ENCODE data around the gene TACR1.
A peak's percentile ranks its signal among the peaks of the same experiment; 100 is the strongest.

TACR1 gene

DNA sequence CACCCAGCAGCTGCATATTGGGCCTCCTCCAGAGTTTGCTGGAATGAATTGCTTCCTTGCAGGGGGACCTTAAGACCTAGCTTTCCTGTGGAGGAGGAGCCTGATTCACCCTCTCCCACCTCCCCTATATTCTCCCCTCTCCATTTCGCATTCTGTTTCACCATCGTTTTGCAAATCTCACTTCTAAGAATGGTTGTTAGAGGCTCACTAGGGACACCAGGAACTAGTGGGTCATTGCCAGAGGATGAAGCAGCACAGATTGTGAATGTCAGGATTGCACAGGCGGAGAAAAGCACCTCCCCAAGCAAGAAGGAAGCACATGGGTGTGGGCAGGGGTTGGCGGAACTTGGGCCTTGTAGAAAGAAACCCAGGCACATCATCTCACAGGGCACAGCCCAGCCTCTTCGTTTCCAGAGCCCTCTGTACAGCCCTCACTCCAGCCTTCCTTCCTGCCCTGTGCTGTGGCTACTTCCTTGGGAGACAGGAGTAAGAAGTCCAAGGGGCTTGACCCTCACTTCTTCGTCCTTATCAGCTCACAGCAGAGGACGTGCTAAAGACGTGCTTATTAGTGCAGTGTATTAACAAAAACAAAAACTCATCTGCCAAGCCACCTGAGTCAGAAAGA, 63.4 kb downstream of the TACR1 start:
- TF ChIP-seq CTCF (IDR thresholded peaks at IDR 0.05; ENCODE audit: poor library complexity, severe bottlenecking), result no peak
- ATAC-seq (ENCODE audit: low read depth), result no peak
- Histone ChIP-seq H3K27me3 (ENCODE audit: insufficient read depth, poor library complexity, severe bottlenecking) (no peaks in the 10 kb centered on the region), H3K4me3 (ENCODE audit: severe bottlenecking) (no peak overlapping the region), H3K4me1 (ENCODE audit: insufficient read depth, poor library complexity, severe bottlenecking) (no peaks in the 10 kb centered on the region), H3K9me3 (ENCODE audit: severe bottlenecking) (no peaks in the 10 kb centered on the region), H3K36me3 (ENCODE audit: low read depth) (no peaks in the 10 kb centered on the region), H3K27ac (ENCODE audit: poor library complexity, severe bottlenecking) (no peak overlapping the region)
- DNase-seq (ENCODE audit: low spot score), result no peak

- no peak overlapping the region for H3K27ac ChIP-seq (ENCODE audit: poor library complexity, severe bottlenecking)
- ATAC-seq (ENCODE audit: low read depth), result no peak
Observed at GRCh38 chr2:75134860-75135259, 64.5 kb downstream of the TACR1 start.

GRCh38 chr2:75133621-75134570, 65.4 kb downstream of the TACR1 start:
- ATAC-seq (ENCODE audit: low read depth), result no peak
- Histone ChIP-seq H3K9me3 (ENCODE audit: severe bottlenecking) (no peaks in the 10 kb centered on the region), H3K27me3 (ENCODE audit: insufficient read depth, poor library complexity, severe bottlenecking) (no peaks in the 10 kb centered on the region), H3K27ac (ENCODE audit: poor library complexity, severe bottlenecking) (no peak overlapping the region), H3K4me3 (ENCODE audit: severe bottlenecking) (no peak overlapping the region), H3K4me1 (ENCODE audit: insufficient read depth, poor library complexity, severe bottlenecking) (no peaks in the 10 kb centered on the region), H3K36me3 (ENCODE audit: low read depth) (no peaks in the 10 kb centered on the region)
- no peak for TF ChIP-seq CTCF (IDR thresholded peaks at IDR 0.05; ENCODE audit: poor library complexity, severe bottlenecking)
- DNase-seq (ENCODE audit: low spot score), result no peak

More at GRCh38 chr2:75134860-75135259, 64.5 kb downstream of the TACR1 start:
- Histone ChIP-seq H3K4me1 (ENCODE audit: insufficient read depth, poor library complexity, severe bottlenecking) (no peaks in the 10 kb centered on the region), H3K36me3 (ENCODE audit: low read depth) (no peaks in the 10 kb centered on the region), H3K27me3 (ENCODE audit: insufficient read depth, poor library complexity, severe bottlenecking) (no peaks in the 10 kb centered on the region), H3K9me3 (ENCODE audit: severe bottlenecking) (no peaks in the 10 kb centered on the region), H3K4me3 (ENCODE audit: severe bottlenecking) (no peak overlapping the region)
- no peak for DNase-seq (ENCODE audit: low spot score)
- no peak for TF ChIP-seq CTCF (IDR thresholded peaks at IDR 0.05; ENCODE audit: poor library complexity, severe bottlenecking)

GRCh38 chr2:75130171-75130570, 69.1 kb downstream of the TACR1 start:
- Histone ChIP-seq H3K4me1 (ENCODE audit: insufficient read depth, poor library complexity, severe bottlenecking) (no peaks in the 10 kb centered on the region), H3K9me3 (ENCODE audit: severe bottlenecking) (no peaks in the 10 kb centered on the region), H3K27me3 (ENCODE audit: insufficient read depth, poor library complexity, severe bottlenecking) (no peaks in the 10 kb centered on the region), H3K4me3 (ENCODE audit: severe bottlenecking) (no peak overlapping the region), H3K27ac (ENCODE audit: poor library complexity, severe bottlenecking) (no peak overlapping the region), H3K36me3 (ENCODE audit: low read depth) (no peaks in the 10 kb centered on the region)
- no peak for DNase-seq (ENCODE audit: low spot score)
- TF ChIP-seq CTCF (IDR thresholded peaks at IDR 0.05; ENCODE audit: poor library complexity, severe bottlenecking), result peak; percentile 9
- ATAC-seq (ENCODE audit: low read depth), result peak; percentile 40; the same call in 1 of the 3 replicates
